ENCODE results near the gene C1QTNF8.
"Not testable (repeated sequence)": the region's sequence is repeated elsewhere in the genome, so short reads cannot be mapped to it uniquely, and the experiment has no call there.

C1QTNF8 gene

DNA sequence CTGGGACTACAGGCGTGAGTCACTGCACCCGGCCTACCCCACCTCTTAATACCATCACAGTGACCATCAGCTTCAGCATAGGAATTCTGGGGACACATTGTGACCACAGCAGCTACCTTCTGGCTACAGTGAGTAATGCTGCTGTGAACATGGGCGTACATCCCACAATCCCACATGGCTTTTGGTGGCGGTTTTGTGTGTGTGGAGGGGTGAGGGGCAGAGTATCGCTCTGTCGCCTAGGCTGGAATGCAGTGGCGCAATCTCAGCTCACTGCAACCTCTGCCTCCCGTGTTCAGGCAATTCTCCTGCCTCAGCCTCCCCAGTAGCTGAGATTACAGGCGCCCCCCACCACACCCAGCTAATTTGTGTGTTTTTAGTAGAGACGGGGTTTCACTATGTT, 9.6 kb downstream of the C1QTNF8 start:
- DNase-seq; in situ Hi-C loops (cut with HindIII; ENCODE audit: low pct_ligation_motif_present, low pct_unique_long_range_greater_than_20kb, low sequenced_read_pairs): not testable (repeated sequence)

DNA sequence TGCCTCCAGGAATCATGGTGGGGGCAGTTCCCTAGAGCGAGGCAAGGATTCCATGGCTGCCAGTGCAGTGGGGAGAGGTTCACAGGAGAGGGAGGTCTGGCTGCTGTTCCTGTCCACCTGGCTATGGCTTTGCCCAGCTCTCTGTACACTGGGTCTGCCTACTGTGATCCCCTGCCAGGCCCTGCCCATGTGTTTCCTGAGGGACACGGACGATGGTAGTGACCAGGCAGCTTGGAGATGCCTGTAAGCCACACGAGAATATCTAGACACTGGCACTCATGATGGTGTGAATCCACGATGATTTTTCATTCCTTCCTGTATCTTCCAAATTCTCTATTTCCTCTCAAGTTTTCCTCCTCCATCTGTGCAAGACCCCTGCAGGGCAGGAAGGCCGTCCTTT, 11.1 kb downstream of the C1QTNF8 start:
- in situ Hi-C loops (cut with HindIII; ENCODE audit: low pct_ligation_motif_present, low pct_unique_long_range_greater_than_20kb, low sequenced_read_pairs), result no loop called here
- DNase-seq, result no peak

DNA sequence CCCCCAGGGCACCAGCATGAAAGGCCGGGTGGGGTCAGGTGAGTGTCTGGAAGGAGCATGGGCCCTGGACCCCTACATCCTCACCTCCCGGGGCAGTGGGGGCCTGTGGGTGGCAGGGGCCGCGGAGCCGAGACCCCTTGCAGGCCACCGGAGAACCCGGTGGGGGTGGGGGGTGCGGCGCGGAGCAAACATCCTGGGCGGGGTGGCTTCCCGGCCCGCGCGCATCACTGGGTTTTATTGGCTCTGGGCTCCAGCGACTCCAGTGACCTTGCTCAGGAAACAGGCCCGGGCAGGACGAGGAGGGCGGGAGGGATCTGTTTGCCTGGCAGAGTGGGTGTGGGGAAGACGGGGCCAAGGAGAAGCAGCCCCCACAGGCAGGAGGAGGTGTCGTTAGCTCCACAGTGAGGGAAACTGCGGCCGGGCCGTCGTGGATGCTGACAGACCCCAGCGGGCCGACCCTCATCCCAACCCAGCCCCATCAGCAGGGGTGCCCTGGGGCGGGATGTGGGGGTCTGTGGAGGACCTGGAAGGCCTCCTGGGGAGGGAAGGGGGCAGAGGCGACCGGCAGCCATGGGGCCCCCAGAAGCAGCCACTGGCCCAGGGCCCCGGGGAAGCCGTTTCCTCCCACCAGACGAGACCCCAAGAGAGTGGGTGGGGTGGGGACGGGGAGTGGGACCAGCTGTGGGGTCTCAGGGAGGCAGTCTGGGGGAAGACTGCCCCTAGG, 12.9 kb downstream of the C1QTNF8 start:
- DNase-seq, result no peak
- in situ Hi-C loops (cut with HindIII; ENCODE audit: low pct_ligation_motif_present, low pct_unique_long_range_greater_than_20kb, low sequenced_read_pairs), result no loop called here

DNA sequence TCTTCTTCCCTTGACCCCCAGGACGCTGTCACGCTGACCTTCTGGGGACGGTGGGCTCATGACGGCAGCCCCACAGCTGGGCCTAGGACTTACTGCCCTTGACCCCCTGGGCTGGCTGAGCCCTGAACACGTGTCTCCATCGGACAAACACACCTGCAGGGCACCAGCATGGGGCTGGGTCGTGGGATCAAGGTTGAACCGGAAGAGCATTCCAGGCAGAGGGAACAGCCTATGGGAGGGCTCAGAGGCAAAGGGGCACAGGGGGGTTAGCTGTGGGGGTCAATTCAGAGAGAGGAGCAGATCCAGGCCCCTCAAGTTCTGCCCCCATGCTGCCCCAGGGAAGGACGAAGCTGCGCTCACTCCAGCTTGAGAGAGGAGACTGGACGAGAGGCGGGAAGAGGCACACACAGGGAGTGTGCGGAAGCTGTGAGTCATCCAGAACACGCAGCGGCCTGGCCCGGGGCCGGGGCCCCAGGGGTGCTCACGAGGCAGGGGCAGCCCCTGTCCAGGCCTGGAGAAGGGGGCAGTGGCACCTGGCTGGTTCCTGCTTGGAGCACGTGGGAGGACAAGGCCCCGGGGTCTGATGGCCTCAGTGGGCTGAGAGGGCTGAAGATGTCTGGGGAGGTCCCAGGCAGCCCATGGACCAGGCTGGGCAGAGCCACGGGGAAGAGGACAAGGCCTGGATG, 13.6 kb downstream of the C1QTNF8 start:
- in situ Hi-C loops (cut with HindIII; ENCODE audit: low pct_ligation_motif_present, low pct_unique_long_range_greater_than_20kb, low sequenced_read_pairs), result no loop called here
- peak; percentile 14 for DNase-seq

DNA sequence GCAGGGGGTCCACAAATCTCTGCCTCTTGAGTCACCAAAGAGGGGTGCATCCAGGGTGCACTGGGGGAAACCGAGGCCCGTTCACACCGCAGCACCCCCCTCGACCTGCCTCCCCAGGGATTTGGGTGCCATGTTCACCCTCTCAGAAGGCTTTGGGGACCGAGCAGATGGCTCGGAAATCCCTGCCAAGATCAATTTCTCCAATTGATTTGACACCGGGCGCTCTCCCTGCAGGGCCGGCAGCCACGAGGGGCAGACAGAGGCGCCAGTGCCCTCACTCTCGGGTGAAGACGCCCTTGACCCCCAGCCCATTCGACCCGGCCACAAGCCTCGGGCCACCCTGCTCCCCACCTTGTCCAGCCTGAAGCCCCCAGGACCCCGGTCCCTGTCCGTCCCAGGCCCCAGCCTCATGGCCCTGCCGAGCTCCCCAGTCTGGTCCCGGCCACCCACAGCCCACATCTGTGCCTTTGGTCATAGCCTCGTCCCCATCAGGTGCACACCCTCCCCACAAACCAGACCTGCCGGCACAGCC, 14.2 kb downstream of the C1QTNF8 start:
- DNase-seq, result no peak
- in situ Hi-C loops (cut with HindIII; ENCODE audit: low pct_ligation_motif_present, low pct_unique_long_range_greater_than_20kb, low sequenced_read_pairs), result no loop called here

DNA sequence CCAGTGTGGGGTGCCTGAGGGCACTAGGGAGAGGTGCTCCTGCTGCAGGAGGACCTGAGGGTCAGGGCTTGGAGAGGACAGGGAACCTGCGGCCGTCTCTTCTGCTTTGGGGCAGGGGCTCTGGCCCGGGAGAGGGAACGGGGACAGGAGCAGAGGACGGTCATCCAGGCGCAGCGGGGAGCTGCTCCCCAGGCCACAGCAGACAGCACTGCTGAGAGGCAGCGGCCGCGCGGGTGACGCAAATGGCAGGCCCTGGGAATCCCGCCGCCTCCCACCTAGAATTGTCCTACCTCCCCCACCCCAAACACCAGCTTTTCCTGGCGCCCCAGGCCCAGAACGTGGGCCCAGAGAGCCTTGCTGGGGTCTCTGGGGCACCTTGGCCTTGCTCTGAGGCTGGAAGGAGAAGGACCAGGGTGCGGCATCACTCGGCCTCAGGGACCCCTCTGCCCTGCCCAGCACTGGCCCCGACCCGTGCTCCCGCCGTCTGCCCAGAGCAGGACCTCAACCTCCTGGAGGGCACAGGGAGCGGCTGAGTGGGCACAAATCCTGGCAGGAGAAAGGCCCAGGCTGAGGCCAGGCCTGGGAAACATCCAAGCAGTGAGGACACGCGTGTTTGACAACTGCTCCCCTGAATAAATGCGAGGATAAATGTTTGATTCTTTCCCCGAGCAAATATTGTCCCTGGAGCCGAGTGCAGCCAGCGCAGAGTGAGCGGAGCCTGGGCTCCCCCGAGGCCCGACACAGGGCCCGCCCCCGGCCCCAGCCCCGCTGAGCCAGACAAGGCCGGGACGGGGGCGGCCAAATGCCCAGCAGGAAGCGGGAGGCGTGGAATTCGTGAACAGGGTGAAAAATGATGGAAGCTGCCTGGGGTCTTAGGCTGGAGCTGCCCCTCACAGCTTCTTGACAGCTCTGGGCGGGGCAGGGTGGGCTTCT, 15.0 kb downstream of the C1QTNF8 start:
- in situ Hi-C loops (cut with HindIII; ENCODE audit: low pct_ligation_motif_present, low pct_unique_long_range_greater_than_20kb, low sequenced_read_pairs), result no loop called here
- DNase-seq, result no peak

DNA sequence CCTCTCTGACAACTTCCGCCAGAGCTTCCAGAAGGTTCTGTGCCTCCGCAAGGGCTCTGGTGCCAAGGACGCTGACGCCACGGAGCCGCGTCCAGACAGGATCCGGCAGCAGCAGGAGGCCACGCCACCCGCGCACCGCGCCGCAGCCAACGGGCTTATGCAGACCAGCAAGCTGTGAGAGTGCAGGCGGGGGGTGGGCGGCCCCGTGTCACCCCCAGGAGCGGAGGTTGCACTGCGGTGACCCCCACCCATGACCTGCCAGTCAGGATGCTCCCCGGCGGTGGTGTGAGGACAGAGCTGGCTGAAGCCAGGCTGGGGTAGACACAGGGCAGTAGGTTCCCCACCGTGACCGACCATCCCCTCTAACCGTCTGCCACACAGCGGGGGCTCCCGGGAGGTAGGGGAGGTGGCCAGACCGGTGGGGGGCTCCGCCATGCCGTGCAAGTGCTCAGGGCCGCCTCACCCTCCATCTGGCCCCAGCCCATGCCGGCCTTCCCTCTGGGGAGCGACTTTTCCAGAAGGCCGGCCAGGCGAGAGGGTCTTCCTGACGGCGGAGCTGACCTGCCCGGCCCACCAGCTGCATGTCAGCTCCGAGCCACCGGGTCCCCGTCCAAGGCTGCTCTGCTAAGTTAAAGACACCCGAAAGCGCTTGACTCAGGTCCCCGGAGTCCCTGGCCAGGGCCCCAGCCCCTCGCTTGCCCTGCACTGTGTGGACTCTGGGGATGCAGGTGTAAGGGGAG, 16.1 kb downstream of the C1QTNF8 start:
- DNase-seq, result no peak
- in situ Hi-C loops (cut with HindIII; ENCODE audit: low pct_ligation_motif_present, low pct_unique_long_range_greater_than_20kb, low sequenced_read_pairs), result no loop called here

DNA sequence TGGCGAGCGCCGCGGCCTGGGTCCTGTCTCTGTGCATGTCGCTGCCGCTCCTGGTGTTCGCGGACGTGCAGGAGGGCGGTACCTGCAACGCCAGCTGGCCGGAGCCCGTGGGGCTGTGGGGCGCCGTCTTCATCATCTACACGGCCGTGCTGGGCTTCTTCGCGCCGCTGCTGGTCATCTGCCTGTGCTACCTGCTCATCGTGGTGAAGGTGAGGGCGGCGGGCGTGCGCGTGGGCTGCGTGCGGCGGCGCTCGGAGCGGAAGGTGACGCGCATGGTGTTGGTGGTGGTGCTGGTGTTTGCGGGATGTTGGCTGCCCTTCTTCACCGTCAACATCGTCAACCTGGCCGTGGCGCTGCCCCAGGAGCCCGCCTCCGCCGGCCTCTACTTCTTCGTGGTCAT, 16.7 kb downstream of the C1QTNF8 start:
- in situ Hi-C loops (cut with HindIII; ENCODE audit: low pct_ligation_motif_present, low pct_unique_long_range_greater_than_20kb, low sequenced_read_pairs), result no loop called here
- no peak for DNase-seq

DNA sequence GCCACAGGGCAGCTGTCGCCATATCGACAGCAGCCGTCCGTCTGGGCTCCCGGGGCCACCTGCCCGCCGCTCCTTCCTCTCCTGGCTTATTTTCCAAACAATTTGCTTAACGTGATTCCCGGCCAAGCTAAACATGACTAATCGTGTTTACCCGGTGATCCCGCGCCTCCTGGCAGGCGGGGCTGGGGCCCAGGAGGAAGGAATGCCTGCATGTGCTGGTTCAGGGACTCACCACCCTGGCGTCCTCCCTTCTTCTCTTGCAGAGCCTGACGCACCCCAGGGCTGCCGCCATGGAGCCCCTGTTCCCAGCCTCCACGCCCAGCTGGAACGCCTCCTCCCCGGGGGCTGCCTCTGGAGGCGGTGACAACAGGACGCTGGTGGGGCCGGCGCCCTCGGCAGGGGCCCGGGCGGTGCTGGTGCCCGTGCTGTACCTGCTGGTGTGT, 17.4 kb downstream of the C1QTNF8 start:
- in situ Hi-C loops (cut with HindIII; ENCODE audit: low pct_ligation_motif_present, low pct_unique_long_range_greater_than_20kb, low sequenced_read_pairs), result no loop called here
- peak; percentile 39 for DNase-seq

DNA sequence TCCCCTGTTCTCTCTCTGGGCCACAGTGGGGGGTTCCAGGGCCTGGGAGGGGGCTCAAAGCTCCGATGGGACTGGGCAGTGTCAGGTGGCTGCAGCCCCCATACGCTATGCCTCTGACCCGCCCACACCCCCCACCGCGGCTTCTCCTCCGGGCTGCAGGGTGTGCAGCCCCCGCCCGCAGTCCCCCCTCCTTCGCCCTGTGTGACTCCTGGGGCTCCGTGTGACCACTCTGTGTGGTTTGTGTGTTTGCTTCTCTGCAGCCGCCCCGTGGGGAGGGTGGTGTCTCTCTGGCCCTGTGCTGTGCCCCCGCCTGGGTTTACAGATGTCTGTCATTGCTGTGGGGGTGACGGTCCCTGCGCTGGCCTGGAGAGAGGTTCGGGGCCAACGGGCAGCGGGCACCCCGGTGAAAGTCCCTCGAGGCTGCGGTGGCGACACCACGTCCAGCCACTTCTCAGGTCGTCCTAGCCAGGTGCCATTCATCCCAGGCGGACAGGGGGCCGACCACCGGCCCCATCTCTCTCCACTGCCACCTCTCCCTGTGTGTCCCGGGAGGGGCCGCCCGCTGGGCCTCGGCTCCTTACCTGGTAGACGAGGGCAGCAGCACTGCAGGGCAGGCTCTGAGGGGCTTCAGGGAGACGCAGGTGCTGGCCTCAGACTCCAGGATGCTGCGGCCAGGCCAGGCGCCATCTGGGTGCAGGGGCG, 18.0 kb downstream of the C1QTNF8 start:
- in situ Hi-C loops (cut with HindIII; ENCODE audit: low pct_ligation_motif_present, low pct_unique_long_range_greater_than_20kb, low sequenced_read_pairs), result no loop called here
- no peak for DNase-seq

DNA sequence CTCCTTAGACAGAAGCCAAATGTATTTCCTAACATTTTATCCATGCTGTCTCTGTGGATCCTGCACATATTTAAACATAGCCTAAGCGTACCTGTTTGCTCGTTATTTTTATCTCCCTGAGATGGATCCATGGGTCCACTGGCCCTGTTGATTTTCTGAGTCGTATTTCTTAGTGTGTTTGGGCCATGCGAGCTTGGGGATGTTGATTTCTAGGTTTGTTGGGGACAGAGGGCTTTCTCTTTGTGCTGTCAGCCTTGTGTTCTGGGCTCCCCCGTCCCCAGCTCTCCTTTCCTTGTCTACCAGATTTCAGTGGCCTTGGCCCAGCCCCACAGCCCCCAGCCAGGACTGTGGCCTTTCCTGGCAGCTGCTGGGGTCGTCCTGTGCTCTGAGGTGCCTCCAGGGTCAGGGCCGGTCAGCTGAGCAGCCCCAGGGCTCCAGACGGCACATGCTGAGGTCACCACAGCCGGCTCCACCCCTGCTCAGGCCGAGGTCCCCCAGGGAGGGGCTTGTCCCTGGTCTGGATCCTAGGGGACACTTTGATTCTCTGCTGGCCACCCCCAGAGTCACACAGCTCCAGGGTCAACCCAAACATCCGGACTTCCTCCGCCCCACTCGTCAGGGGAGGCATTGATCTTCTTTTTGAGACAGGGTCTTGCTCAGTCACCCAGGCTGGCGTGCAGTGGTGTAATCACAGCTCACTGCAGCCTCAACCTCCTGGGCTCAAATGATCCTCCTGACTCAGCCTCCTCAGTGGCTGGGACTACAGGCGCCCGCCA, 19.1 kb downstream of the C1QTNF8 start:
- in situ Hi-C loops (cut with HindIII; ENCODE audit: low pct_ligation_motif_present, low pct_unique_long_range_greater_than_20kb, low sequenced_read_pairs), result no loop called here
- no peak for DNase-seq

DNA sequence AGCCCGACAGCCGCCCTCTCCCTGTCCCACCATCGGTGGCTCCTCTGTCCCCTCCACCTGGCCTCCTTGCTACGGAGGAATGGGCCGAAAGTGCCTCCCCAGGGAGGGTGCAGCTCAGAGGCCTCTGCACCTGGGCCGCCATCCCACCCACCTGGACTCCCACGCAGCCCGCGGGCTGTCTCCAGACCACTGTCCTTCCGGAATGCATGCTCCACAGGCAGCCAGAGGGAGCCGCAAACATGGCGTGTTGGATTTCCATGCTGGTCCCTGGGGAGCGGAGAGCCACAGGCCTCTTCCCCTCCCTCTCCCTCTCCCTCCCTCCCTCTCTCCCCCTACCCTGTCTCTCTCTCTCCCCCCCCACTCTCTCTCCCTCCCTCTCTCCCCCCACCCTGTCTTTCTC, 20.5 kb downstream of the C1QTNF8 start:
- DNase-seq, result no peak
- in situ Hi-C loops (cut with HindIII; ENCODE audit: low pct_ligation_motif_present, low pct_unique_long_range_greater_than_20kb, low sequenced_read_pairs), result no loop called here

DNA sequence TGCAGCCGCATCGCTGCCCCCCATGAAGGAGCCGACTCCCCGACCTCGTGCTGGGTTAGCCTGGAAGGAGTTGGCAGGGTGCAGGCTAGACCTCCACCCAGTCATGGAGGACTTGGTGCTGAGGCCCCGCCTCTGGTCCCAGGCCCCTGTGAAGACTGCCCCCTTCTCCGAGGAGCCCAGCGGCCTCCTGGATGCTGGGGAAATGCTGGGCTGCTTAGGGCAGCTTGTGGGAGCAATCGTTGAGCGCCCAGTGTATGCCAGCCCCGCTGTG, 21.7 kb downstream of the C1QTNF8 start:
- no peak for DNase-seq
- in situ Hi-C loops (cut with HindIII; ENCODE audit: low pct_ligation_motif_present, low pct_unique_long_range_greater_than_20kb, low sequenced_read_pairs), result no loop called here

DNA sequence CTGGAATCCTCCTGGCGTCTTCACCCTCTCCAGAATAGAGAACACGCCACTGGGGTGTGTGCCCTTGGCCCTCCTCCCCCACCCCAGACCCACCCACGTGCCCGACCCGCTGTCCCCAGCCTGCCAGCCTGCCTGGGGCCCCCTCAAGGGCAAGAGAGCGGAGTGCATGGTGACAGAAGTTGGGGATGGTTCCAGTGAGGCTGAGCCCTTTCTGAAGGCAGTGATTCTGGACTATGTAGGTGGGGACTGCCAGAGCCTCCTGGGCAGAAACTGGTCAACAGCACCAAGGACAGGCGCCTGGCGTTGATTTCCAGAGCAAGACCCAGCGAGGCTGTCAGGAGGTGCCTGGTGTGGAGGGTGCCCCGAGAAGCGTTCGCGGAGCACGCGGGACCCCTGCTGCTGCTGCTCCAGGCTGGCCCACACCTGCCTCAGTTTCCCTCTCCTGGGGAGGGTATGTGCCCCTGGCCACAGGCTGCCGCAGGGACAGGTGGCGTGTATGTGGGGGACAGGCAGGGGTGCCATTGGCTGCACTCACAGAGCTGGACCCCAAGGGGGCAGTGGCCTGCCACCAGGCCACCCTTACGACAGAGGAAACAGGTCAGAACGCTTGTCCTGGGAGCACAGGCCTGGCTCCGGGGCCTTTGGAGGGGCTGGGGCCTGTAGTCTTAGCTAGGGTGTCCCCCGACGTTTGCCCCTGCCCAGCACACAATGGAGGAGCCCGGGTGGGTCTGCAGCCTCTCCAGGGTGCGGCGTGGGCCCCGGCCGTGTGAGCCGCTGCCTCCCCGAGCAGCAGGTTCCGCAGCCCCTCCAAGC, 22.3 kb downstream of the C1QTNF8 start:
- in situ Hi-C loops (cut with HindIII; ENCODE audit: low pct_ligation_motif_present, low pct_unique_long_range_greater_than_20kb, low sequenced_read_pairs), result no loop called here
- DNase-seq, result no peak

DNA sequence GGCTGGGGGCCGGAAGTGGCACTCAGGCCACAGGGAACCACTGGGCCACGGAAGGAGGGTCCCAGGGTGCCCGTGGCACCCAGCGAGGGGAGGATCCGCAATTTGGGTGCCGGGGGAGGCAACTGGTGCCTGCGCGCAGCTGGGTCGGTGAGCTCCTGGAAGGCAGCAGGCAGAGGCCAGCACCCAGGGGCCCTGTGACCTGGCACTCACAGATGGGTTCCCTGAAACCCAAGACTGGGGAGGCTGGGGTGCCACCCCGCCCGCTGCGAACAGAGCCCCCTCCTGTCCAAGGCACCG, 22.8 kb downstream of the C1QTNF8 start:
- in situ Hi-C loops (cut with HindIII; ENCODE audit: low pct_ligation_motif_present, low pct_unique_long_range_greater_than_20kb, low sequenced_read_pairs), result no loop called here
- DNase-seq, result no peak

DNA sequence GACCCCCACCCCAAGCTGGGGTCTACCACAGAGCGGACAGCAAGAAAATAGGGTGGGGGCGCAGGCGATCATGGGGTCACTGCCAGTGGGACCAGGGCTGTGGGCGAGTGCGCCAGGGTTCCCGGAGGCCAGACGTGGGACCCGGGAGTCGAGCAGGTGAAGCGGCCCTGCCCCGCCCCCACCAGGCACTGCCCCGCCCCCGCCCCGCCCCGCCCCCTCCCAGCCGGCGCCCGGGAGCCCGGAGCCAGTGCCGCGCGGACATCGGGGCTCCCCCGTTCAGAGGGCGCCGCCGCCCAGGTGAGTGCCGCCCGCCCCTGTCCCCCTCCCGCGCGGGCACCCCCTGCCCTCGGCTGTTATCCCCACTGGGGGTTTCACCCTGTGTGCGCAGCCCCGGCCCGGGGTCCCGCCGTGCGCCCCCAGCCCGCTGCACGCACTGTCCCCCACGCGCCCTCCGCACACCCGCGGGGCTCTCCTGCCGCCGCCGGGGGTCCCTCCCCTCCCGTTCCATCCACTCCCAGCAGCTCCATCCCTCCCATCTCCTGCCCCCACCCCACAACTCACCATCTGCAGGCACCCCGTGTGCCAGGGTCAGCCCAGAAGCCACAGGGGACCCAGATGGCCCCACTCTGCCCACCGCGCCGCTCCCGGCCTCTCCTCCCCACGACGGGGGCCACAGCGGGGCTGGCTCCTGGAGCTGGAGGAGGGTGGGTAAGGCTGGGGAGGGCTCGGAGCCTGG, 23.4 kb downstream of the C1QTNF8 start, which contains the start of gene SSTR5:
Gene SSTR5, plus strand, starts transcription at position 222 of the 736 bp plus-strand sequence. CDS start 6,122 bp downstream, outside the sequence.
- no peak for DNase-seq
- in situ Hi-C loops (cut with HindIII; ENCODE audit: low pct_ligation_motif_present, low pct_unique_long_range_greater_than_20kb, low sequenced_read_pairs), result no loop called here

Measured in ACHN (cell line).